Parathyroid adenoma (tissue), 2 donors: ENCODE measurements around the gene HJURP.

Experiments used
- H2AFZ ChIP-seq: fragments of 300-600 bp; sonication (generic); one replicate; pipeline ENCODE4 v1.7.0; 2017; ENCODE audit warnings: antibody characterized with exemption, mild to moderate bottlenecking
- H3K27ac ChIP-seq: fragments of 300-600 bp; sonication (generic); one replicate; pipeline ENCODE4 v1.7.0; 2017
- H3K27me3 ChIP-seq: fragments of 300-600 bp; sonication (generic); one replicate; pipeline ENCODE4 v1.7.0; 2017; ENCODE audit warnings: low read length; ENCODE audit not compliant: control insufficient read depth, insufficient read depth
- H3K36me3 ChIP-seq: fragments of 300-600 bp; sonication (generic); one replicate; pipeline ENCODE4 v1.7.0; 2017; ENCODE audit warnings: low read length; ENCODE audit not compliant: control insufficient read depth, insufficient read depth
- H3K4me1 ChIP-seq: fragments of 300-600 bp; sonication (generic); one replicate; pipeline ENCODE4 v1.7.0; 2017; ENCODE audit warnings: control low read depth
- H3K4me2 ChIP-seq: fragments of 300-600 bp; sonication (generic); one replicate; pipeline ENCODE4 v1.7.0; 2017; ENCODE audit warnings: low read length
- H3K4me3 ChIP-seq: fragments of 300-600 bp; sonication (generic); one replicate; pipeline ENCODE4 v1.7.0; 2017; ENCODE audit warnings: low read depth, low read length
- H3K79me2 ChIP-seq: fragments of 300-600 bp; sonication (generic); one replicate; pipeline ENCODE4 v1.7.0; 2017; ENCODE audit warnings: control low read depth
- H3K9ac ChIP-seq: fragments of 300-600 bp; sonication (generic); one replicate; pipeline ENCODE4 v1.7.0; 2017; ENCODE audit warnings: mild to moderate bottlenecking
- H3K9me3 ChIP-seq: fragments of 300-600 bp; sonication (generic); one replicate; pipeline ENCODE4 v1.7.0; 2017; ENCODE audit warnings: low read length; ENCODE audit not compliant: control insufficient read depth
- TF ChIP-seq, protein P1 (sequence below): fragments of 300-600 bp; sonication (generic); IDR thresholded peaks from one replicate; pipeline ENCODE4 v1.7.0; 2017; ENCODE audit warnings: antibody characterized with exemption, mild to moderate bottlenecking
- donor health status: primary hyperparathyroidism.

Gene HJURP

GRCh38 chr2:233841183-233841582, 13.2 kb downstream of the HJURP start:
- TF ChIP-seq, protein P1, sequence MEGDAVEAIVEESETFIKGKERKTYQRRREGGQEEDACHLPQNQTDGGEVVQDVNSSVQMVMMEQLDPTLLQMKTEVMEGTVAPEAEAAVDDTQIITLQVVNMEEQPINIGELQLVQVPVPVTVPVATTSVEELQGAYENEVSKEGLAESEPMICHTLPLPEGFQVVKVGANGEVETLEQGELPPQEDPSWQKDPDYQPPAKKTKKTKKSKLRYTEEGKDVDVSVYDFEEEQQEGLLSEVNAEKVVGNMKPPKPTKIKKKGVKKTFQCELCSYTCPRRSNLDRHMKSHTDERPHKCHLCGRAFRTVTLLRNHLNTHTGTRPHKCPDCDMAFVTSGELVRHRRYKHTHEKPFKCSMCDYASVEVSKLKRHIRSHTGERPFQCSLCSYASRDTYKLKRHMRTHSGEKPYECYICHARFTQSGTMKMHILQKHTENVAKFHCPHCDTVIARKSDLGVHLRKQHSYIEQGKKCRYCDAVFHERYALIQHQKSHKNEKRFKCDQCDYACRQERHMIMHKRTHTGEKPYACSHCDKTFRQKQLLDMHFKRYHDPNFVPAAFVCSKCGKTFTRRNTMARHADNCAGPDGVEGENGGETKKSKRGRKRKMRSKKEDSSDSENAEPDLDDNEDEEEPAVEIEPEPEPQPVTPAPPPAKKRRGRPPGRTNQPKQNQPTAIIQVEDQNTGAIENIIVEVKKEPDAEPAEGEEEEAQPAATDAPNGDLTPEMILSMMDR: no peak
- H3K27me3 ChIP-seq: no peaks in the 10 kb centered on the region
- no peaks in the 10 kb centered on the region for H3K79me2 ChIP-seq
- no peak overlapping the region for H3K27ac ChIP-seq
- H3K4me1 ChIP-seq: no peaks in the 10 kb centered on the region
- no peaks in the 10 kb centered on the region for H3K9me3 ChIP-seq
- no peaks in the 10 kb centered on the region for H3K36me3 ChIP-seq
- no peak overlapping the region for H3K4me2 ChIP-seq
- no peak overlapping the region for H2AFZ ChIP-seq
- no peak overlapping the region for H3K9ac ChIP-seq
- H3K4me3 ChIP-seq: no peak overlapping the region

DNA sequence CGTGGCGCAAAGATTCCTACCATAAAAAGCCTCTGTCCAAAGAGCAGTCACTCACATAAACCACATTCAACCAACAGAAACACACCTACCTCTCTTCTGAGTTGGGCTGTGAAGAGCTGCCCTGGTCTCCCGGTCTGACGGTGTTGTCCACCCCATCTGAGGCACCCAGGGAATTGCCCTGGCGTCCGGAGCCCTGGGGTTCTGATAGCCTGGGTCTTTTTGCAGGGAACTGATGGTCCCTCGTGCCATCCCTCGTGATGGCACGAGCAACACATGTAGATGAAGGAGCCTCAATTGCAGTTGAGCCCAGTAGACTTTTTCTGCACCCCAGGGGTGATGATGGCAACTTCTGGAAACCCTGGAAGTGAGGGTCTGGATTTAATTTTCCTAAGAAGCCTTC, 13.8 kb downstream of the HJURP start:
- H3K27me3 ChIP-seq: no peaks in the 10 kb centered on the region
- TF ChIP-seq, protein P1: no peak
- H3K9me3 ChIP-seq: no peaks in the 10 kb centered on the region
- no peaks in the 10 kb centered on the region for H3K36me3 ChIP-seq
- no peak overlapping the region for H2AFZ ChIP-seq
- no peaks in the 10 kb centered on the region for H3K79me2 ChIP-seq
- H3K4me3 ChIP-seq: no peak overlapping the region
- no peak overlapping the region for H3K9ac ChIP-seq
- H3K4me1 ChIP-seq: no peaks in the 10 kb centered on the region
- no peak overlapping the region for H3K4me2 ChIP-seq
- H3K27ac ChIP-seq: no peak overlapping the region

DNA sequence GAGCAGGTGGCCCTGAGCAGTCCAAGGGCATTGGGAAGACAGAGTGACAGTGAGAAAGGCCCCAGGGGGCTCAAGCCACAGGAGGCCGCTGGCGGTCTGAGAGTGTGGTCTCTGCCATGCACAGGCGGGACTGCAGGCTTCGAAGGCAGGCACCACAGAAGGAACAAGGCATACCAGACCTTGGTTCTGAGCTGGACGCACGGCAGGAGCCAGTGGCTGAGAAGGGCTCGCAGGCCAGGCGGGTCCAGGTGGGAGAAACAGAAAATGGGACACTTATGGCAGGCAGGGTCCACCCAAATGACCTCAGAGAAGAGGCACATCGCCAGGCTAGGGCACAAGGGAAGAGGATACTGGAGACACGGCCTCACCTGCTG, 14.9 kb downstream of the HJURP start:
- Histone ChIP-seq H3K36me3 (no peaks in the 10 kb centered on the region), H3K4me3 (no peak overlapping the region), H3K27ac (no peak overlapping the region), H2AFZ (no peak overlapping the region), H3K9me3 (no peaks in the 10 kb centered on the region), H3K79me2 (no peaks in the 10 kb centered on the region), H3K9ac (no peak overlapping the region), H3K4me1 (no peaks in the 10 kb centered on the region), H3K4me2 (no peak overlapping the region), H3K27me3 (no peaks in the 10 kb centered on the region)
- TF ChIP-seq, protein P1: no peak

- TF ChIP-seq, protein P1: no peak
- Histone ChIP-seq H3K4me2 (no peak overlapping the region), H3K79me2 (no peaks in the 10 kb centered on the region), H3K27me3 (no peaks in the 10 kb centered on the region), H3K27ac (no peak overlapping the region), H2AFZ (no peak overlapping the region), H3K9me3 (no peaks in the 10 kb centered on the region), H3K36me3 (no peaks in the 10 kb centered on the region), H3K4me3 (no peak overlapping the region), H3K9ac (no peak overlapping the region), H3K4me1 (no peaks in the 10 kb centered on the region)
These were observed 15.4 kb downstream of the HJURP start for GRCh38 chr2:233838726-233839446.

GRCh38 chr2:233838251-233838650, 16.1 kb downstream of the HJURP start:
- Histone ChIP-seq H3K4me2 (no peak overlapping the region), H3K79me2 (no peaks in the 10 kb centered on the region), H3K27me3 (no peaks in the 10 kb centered on the region), H3K36me3 (no peaks in the 10 kb centered on the region), H3K4me1 (no peaks in the 10 kb centered on the region), H3K9ac (no peak overlapping the region), H3K4me3 (no peak overlapping the region), H2AFZ (no peak overlapping the region), H3K27ac (no peak overlapping the region), H3K9me3 (no peaks in the 10 kb centered on the region)
- TF ChIP-seq, protein P1: no peak
